ENCODE results near the gene LRRC10B. TPM values are rescaled to one million over a fixed set of nuclear protein-coding genes. Genes with fewer than 3 reads are reported as not detected.

Gene LRRC10B
- total RNA-seq, 2 donors from 2014 or later = not detected

DNA sequence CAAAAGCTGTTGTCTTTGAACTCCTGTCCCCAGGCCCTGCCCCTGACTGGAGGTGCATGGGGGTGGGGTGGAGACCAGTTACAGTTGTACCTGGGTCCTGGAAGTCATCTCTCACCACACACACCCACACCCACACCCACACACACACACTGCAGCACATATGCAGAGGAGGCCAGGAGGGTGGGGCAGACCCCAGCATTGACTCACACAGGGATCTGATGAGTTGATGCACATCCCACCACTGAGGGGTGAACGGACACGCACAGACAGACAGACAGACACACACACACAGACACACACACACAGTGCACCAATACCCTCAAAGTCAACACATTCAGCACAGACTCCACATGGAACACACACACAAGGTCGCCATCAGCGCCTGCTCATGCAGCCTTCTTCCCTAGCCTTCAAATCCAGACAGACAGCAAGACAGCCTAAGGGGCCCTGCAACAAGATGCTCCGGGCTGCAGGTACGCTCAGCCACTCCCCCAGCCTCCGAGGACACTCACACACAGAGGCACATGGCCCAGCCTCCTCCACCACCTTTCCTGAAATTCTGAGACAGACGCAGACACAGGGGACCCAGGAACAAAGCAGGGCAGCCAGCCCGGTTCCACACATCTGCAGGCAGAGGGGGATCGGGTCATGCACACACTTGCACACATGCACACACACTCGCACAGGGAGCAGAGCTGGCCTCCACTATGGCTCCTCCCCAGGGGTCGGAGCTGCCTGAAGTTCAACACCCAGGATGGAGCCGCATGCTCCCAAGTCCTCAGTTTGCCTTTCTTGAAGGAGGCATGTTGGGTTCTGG is 45.8 kb downstream of the LRRC10B start:
- H3K27me3 Mint-ChIP-seq (ENCODE audit: low read depth) = peaks cover 55% of the 10 kb centered on the region
- DNase-seq (no peak), ATAC-seq (replicated peaks in 1 of 2) (peak; percentile 22 to 39)
- H3K4me3 Mint-ChIP-seq = no peak overlapping the region
- no peaks in the 10 kb centered on the region for H3K9me3 Mint-ChIP-seq
- H3K27ac Mint-ChIP-seq = no peak overlapping the region
- H3K4me1 Mint-ChIP-seq (ENCODE audit: low read depth) = peaks cover 7% of the 10 kb centered on the region
- H3K36me3 Mint-ChIP-seq (ENCODE audit: insufficient read depth in 2 of 2) = no peaks in the 10 kb centered on the region

DNA sequence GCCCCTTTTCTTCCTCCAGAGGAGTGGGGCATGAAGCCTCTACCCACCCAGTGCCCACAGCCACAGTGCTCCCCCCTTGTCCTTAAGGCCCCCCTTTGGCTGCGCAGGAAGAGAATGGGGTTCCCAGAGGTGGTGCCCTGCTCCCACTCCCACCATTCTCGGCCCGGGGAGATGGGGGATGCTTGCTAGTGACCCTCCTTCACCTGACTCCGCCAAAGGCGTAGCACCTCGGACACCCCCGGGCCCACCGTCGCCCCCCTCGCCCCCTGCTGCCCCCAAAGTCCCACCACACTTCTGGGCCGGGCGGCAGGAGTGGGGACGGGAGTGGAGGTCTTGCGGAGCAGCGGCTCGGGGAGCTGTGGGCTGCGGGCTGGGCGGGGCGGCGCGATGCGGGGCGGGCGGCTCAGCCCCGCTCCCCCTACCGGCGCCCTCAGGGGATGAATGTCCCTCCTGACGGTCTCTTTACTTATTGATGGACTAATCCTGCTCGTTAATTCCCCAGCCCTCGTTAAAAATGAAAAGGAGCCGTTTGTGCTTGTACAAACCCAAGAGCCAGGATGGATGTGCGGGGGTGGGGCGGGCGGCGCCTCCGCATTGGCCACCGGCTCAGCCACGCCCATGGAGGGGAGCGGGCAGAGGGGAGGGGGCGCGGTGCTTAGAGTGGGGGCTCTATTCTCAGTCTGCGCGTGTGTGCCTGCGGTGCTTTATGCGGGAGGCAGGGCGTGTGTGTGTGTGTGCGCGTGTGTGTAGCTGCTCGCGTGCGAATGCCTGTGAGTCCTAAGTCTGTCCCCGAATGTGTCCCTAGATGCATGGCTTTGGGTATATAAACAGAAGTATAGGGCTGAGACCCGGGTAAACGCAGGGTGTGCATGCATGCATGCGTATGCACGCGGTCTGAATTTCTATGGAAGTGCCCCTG is 46.8 kb downstream of the LRRC10B start:
- DNase-seq = no peak
- Mint-ChIP-seq H3K27me3 (ENCODE audit: low read depth) (peaks cover 60% of the 10 kb centered on the region), H3K4me3 (peak overlapping the region; percentile 27 to 42), H3K27ac (no peak overlapping the region), H3K4me1 (ENCODE audit: low read depth) (peaks cover 7% of the 10 kb centered on the region), H3K9me3 (no peaks in the 10 kb centered on the region), H3K36me3 (ENCODE audit: insufficient read depth in 2 of 2) (no peaks in the 10 kb centered on the region)
- ATAC-seq (replicated peaks in 1 of 2) = peak; percentile 27 to 41

DNA sequence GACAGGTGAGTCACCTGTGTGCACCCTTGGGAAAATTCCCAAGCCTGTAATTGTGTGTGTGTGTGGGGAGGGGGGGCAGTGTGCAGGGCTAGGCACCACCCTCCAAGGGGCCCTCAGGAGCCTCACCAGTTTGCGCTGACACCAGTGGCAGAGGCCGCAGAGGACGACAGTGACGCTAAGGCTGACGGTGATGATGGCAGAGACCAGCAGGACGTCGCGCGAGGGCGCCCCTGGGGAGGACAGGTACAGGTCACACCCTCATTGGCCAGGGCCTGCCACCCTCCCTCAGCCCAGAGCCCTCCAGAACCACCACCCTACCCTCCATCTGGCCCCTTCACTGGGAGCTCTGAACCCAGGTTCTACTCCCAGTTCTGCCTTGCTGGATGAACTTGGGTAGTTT is 47.4 kb downstream of the LRRC10B start:
- H3K4me3 Mint-ChIP-seq = peak overlapping the region in 1 of 2 donors; percentile 42
- H3K27me3 Mint-ChIP-seq (ENCODE audit: low read depth) = peaks cover 60% of the 10 kb centered on the region

DNA sequence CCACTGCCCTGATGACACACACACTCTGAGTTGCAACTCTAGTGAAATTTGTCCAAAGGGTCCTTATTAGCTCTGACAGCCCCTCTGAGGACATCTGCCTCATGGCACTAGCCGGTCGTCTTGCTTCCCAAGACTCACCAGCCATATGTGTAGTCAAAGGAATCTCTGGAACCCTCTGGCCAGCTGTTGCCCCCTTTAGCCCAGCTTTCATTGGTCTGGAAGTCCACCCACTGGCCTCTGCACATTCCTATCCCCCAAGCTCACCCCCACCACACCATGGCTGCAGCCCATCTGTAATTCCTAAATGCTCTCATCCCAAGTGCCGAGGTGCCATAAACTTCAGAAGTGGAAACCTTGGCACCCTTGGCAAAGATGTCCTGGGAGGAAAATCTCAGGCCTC is 48.1 kb downstream of the LRRC10B start:
- Mint-ChIP-seq H3K27me3 (ENCODE audit: low read depth) (peaks cover 60% of the 10 kb centered on the region), H3K4me3 (no peak overlapping the region), H3K27ac (no peak overlapping the region), H3K4me1 (ENCODE audit: low read depth) (peaks cover 7% of the 10 kb centered on the region), H3K36me3 (ENCODE audit: insufficient read depth in 2 of 2) (no peaks in the 10 kb centered on the region), H3K9me3 (no peaks in the 10 kb centered on the region)
- DNase-seq = no peak
- ATAC-seq (replicated peaks in 1 of 2) = no peak

More for the DNA sequence above, 47.4 kb downstream of the LRRC10B start:
- H3K27ac Mint-ChIP-seq = no peak overlapping the region
- H3K36me3 Mint-ChIP-seq (ENCODE audit: insufficient read depth in 2 of 2) = no peaks in the 10 kb centered on the region
- H3K4me1 Mint-ChIP-seq (ENCODE audit: low read depth) = peaks cover 7% of the 10 kb centered on the region
- H3K9me3 Mint-ChIP-seq = no peaks in the 10 kb centered on the region
- no peak for DNase-seq
- peak in 1 of 2 donors; percentile 7 for ATAC-seq (replicated peaks in 1 of 2)

Other genes with a start within 250 kb of the LRRC10B start
- 10 to 100 TPM in 1 of 2 donors, 1 to 10 TPM in 1; 7.7 to 11.8 TPM for gene VWCE, start 213.4 kb upstream of the LRRC10B start, total RNA-seq
- gene DDB1, start 175.6 kb upstream of the LRRC10B start, total RNA-seq = 100 to 1,000 TPM; 168 to 176 TPM
- 10 to 100 TPM; 71.0 to 74.0 TPM for gene TKFC, start 175.5 kb upstream of the LRRC10B start, total RNA-seq
- gene CYB561A3, start 146.9 kb upstream of the LRRC10B start, total RNA-seq = 10 to 100 TPM; 37.9 to 43.0 TPM
- gene TMEM138, start 146.4 kb upstream of the LRRC10B start, total RNA-seq = 10 to 100 TPM; 42.0 to 45.0 TPM
- gene TMEM216, start 116.2 kb upstream of the LRRC10B start, total RNA-seq = 10 to 100 TPM; 16.7 to 20.3 TPM
- 100 to 1,000 TPM; 164 to 223 TPM for gene CPSF7, start 78.8 kb upstream of the LRRC10B start, total RNA-seq
- gene SDHAF2, start 78.6 kb upstream of the LRRC10B start, total RNA-seq = 10 to 100 TPM; 36.6 to 40.7 TPM
- not detected for gene SYT7, start 72.3 kb downstream of the LRRC10B start, total RNA-seq
- gene DAGLA, start 171.6 kb downstream of the LRRC10B start, total RNA-seq = under 1 TPM; 0.05 to 0.09 TPM
- 1 to 10 TPM; 2.2 to 2.9 TPM for gene MYRF, start 243.9 kb downstream of the LRRC10B start, total RNA-seq